B cell (primary cell): ENCODE measurements around the gene BBC3. TPM values are rescaled to one million over a fixed set of nuclear protein-coding genes. Genes with fewer than 3 reads are reported as not detected.
"Not testable (repeated sequence)": the region's sequence is repeated elsewhere in the genome, so short reads cannot be mapped to it uniquely, and the experiment has no call there.

Experiments used
- ATAC-seq: fragments of 200-7000 bp; cut with Tn5 transposase; one replicate; pipeline ENCODE4 v1.10.0; 2021; ENCODE audit warnings: low read depth, mild to moderate bottlenecking, moderate number of reproducible peaks, moderate library complexity
- CTCF ChIA-PET: fragments of 350-600 bp; sonication (Branson Sonifier 250); formaldehyde crosslinking; loops from one replicate; lab custom pipeline; 2021; ENCODE audit warnings: antibody characterized with exemption, inconsistent platforms; lab: Charles Lee
- POLR2A ChIA-PET: fragments of 350-600 bp; sonication (Branson Sonifier 250); formaldehyde crosslinking; loops from one replicate; lab custom pipeline; 2021; ENCODE audit warnings: antibody characterized with exemption; lab: Charles Lee
- DNase-seq: peaks from one replicate; pipeline ENCODE4 v3.0.0; 2013
- H2AFZ ChIP-seq: 2 replicates; pipeline ENCODE4 v1.6.1; 2012; ENCODE audit warnings: mild to moderate bottlenecking, low read depth, low read length; ENCODE audit not compliant: insufficient read depth, poor library complexity, severe bottlenecking
- H3K27ac ChIP-seq, 2 donors: 1 replicate in 1 of 2; 2 replicates in 1 of 2; pipeline ENCODE4 v1.5.1; 2012 to 2013; ENCODE audit warnings: low read length in 2 of 2, mild to moderate bottlenecking in 2 of 2, moderate library complexity in 1 of 2
- H3K27me3 ChIP-seq, 4 experiments: fragments of 200-600 bp in 1 of 4; sonication (generic) in 1 of 4; replicated peaks in 1 of 4; 1 replicate in 2 of 4; 2 replicates in 2 of 4; pipeline versions ENCODE4 v1.6.1 to v1.7.0; 2013 to 2016; ENCODE audit warnings: low read length in 3 of 4, mild to moderate bottlenecking in 2 of 4, mixed read lengths in 1 of 4, moderate library complexity in 1 of 4; ENCODE audit not compliant: insufficient read depth in 4 of 4, control insufficient read depth in 3 of 4; ENCODE audit errors: control extremely low read depth in 1 of 4
- H3K36me3 ChIP-seq, 2 experiments: replicated peaks in 1 of 2; 1 replicate in 1 of 2; 2 replicates in 1 of 2; pipeline versions ENCODE4 v1.6.1 to v1.7.1; 2013; ENCODE audit warnings: low read length in 1 of 2; ENCODE audit not compliant: insufficient read depth in 2 of 2, control insufficient read depth in 1 of 2; ENCODE audit errors: control extremely low read depth in 1 of 2, extremely low read depth in 1 of 2
- H3K4me1 ChIP-seq, 2 donors: fragments of 200-600 bp in 1 of 2; sonication (generic) in 1 of 2; 1 replicate in 1 of 2; 2 replicates in 1 of 2; pipeline versions ENCODE4 v1.5.1 to v1.6.1; 2013 to 2017; ENCODE audit warnings: low read length in 2 of 2; ENCODE audit not compliant: control insufficient read depth in 2 of 2, insufficient read depth in 2 of 2
- H3K4me2 ChIP-seq: replicated peaks from 2 replicates; pipeline ENCODE3; 2012; ENCODE audit warnings: mild to moderate bottlenecking, low read depth, low read length; ENCODE audit not compliant: poor library complexity, severe bottlenecking
- H3K4me3 ChIP-seq, 5 experiments: fragments of 200-600 bp in 1 of 5; sonication (generic) in 1 of 5; 1 replicate in 3 of 5; 2 replicates in 2 of 5; pipeline versions ENCODE4 v1.5.1 to v1.7.0; 2011 to 2016; ENCODE audit warnings: low read length in 4 of 5, mild to moderate bottlenecking in 4 of 5, low read depth in 2 of 5, control low read depth in 1 of 5, moderate library complexity in 1 of 5; ENCODE audit not compliant: insufficient read depth in 1 of 5; ENCODE audit errors: control extremely low read depth in 1 of 5, extremely low read depth in 1 of 5
- H3K79me2 ChIP-seq: fragments of 200-600 bp; sonication (generic); one replicate; pipeline ENCODE4 v1.6.0; 2016; ENCODE audit warnings: low read length; ENCODE audit not compliant: control insufficient read depth, insufficient read depth
- H3K9ac ChIP-seq: fragments of 200-600 bp; sonication (generic); 2 replicates; pipeline ENCODE4 v1.6.1; 2017; ENCODE audit warnings: mild to moderate bottlenecking, low read length, moderate library complexity
- H3K9me3 ChIP-seq, 3 donors: one replicate each; pipeline versions ENCODE4 v1.6.1 to v1.7.1; 2013; ENCODE audit warnings: low read length in 2 of 3; ENCODE audit not compliant: control insufficient read depth in 2 of 3, insufficient read depth in 1 of 3; ENCODE audit errors: control extremely low read depth in 1 of 3
- H4K20me1 ChIP-seq: 2 replicates; pipeline ENCODE4 v1.6.0; 2012; ENCODE audit warnings: mild to moderate bottlenecking, low read length; ENCODE audit not compliant: insufficient read depth, control insufficient read depth, poor library complexity, severe bottlenecking
- H3K27ac Mint-ChIP-seq: one replicate; pipeline ENCODE4 v1.8.0; 2021; ENCODE audit warnings: mixed read lengths
- H3K27me3 Mint-ChIP-seq: one replicate; pipeline ENCODE4 v1.8.0; 2021; ENCODE audit warnings: mixed read lengths
- H3K4me1 Mint-ChIP-seq: one replicate; pipeline ENCODE4 v1.8.0; 2021; ENCODE audit warnings: mixed read lengths
- H3K4me3 Mint-ChIP-seq: one replicate; pipeline ENCODE4 v1.8.0; 2021; ENCODE audit warnings: mixed read lengths
- H3K9me3 Mint-ChIP-seq: one replicate; pipeline ENCODE4 v1.8.0; 2022; ENCODE audit warnings: mixed read lengths; ENCODE audit not compliant: insufficient read depth
- EZH2 ChIP-seq: IDR thresholded peaks from 2 replicates; pipeline ENCODE4 v1.6.1; 2012; ENCODE audit warnings: borderline replicate concordance, low read depth, mild to moderate bottlenecking, moderate library complexity, low read length; ENCODE audit not compliant: insufficient read depth, poor library complexity, severe bottlenecking
- WGBS: methylation state at CpG from one replicate; pipeline ENCODE4 v1.1.5; 2013; ENCODE audit warnings: missing lambda C conversion rate; ENCODE audit not compliant: insufficient coverage; 5-methylcytosine and 5-hydroxymethylcytosine counted together
- intact Hi-C: fragments of 100-400 bp; cut with micrococcal nuclease; formaldehyde crosslinking; loops from one replicate; pipeline ENCODE4 v1.10.0; 2022
- polyA plus RNA-seq: library from polyadenylated mRNA; depleted of rRNA; stranded (reverse); fragments of >200 nt; gene quantifications from 2 replicates; pipeline ENCODE4 v1.2.3, GENCODE V29; 2012
- total RNA-seq, 2 donors: library from RNA; stranded (reverse); fragments of 120-200 nt in 1 of 2; gene quantifications; 1 replicate in 1 of 2; 2 replicates in 1 of 2; pipeline versions ENCODE4 v1.2.3 to v1.2.4, GENCODE V29; 2013 to 2022
- TF ChIP-seq, protein P1 (sequence below): fragments of 200-600 bp; IDR thresholded peaks from one replicate; pipeline ENCODE4 v1.8.0; 2022; ENCODE audit warnings: antibody characterized with exemption, mild to moderate bottlenecking

Gene BBC3
- total and polyA plus RNA-seq, 2 donors (not counting 1 experiment from before 2014, with no cell fraction given) = 10.2 to 17.8 TPM

DNA sequence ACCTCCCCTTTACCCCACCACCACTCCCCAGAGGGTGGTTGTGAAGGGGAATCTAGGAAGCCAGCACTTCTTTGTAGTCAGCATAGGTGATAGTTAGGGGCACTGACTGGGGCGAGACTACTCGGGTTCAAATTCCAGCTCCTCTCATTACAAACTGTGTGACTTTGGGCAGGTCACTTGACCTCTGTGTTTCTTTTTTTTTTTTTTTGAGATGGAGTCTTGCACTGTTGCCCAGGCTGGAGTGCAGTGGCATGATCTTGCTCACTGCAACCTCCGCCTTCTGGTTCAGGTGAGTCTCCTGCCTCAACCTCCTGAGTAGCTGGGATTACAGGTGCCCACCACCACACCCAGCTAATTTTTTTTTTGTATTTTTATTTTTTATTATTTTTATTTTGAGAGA, 45.5 kb upstream of the BBC3 start:
- not testable (repeated sequence) for H3K27me3 ChIP-seq, H3K27me3 Mint-ChIP-seq, ATAC-seq, H3K27ac ChIP-seq, H2AFZ ChIP-seq, H3K9me3 Mint-ChIP-seq, H3K36me3 ChIP-seq, H3K79me2 ChIP-seq, H3K9ac ChIP-seq, H3K4me2 ChIP-seq, H3K27ac Mint-ChIP-seq, DNase-seq, H3K9me3 ChIP-seq, H3K4me3 ChIP-seq
- WGBS = no CpG with 5 or more reads among the region's 3 CpGs
- Histone ChIP-seq H3K4me1 (peaks cover 12 to 22% of the 10 kb centered on the region in 2 donors), H4K20me1 (peaks cover 13% of the 10 kb centered on the region)
- POLR2A ChIA-PET = interaction anchor here (0.7 kb wide), 2 partner anchors 68 to 73 kb away, joined by 3 to 6 read pairs; no protein-coding TSS in a partner anchor
- CTCF ChIA-PET = interaction anchor here (0.7 to 3.3 kb wide), 4 partner anchors 9 to 69 kb away, joined by 3 to 22 read pairs (median 6); partner anchors contain the start of gene CCDC9
- Mint-ChIP-seq H3K4me1 (peaks cover 22% of the 10 kb centered on the region), H3K4me3 (peak overlapping the region; percentile 75)
- intact Hi-C loops = loop anchor here (10.0 kb wide), 1 partner anchor 328 kb away; the partner anchor contains the start of gene BICRA

DNA sequence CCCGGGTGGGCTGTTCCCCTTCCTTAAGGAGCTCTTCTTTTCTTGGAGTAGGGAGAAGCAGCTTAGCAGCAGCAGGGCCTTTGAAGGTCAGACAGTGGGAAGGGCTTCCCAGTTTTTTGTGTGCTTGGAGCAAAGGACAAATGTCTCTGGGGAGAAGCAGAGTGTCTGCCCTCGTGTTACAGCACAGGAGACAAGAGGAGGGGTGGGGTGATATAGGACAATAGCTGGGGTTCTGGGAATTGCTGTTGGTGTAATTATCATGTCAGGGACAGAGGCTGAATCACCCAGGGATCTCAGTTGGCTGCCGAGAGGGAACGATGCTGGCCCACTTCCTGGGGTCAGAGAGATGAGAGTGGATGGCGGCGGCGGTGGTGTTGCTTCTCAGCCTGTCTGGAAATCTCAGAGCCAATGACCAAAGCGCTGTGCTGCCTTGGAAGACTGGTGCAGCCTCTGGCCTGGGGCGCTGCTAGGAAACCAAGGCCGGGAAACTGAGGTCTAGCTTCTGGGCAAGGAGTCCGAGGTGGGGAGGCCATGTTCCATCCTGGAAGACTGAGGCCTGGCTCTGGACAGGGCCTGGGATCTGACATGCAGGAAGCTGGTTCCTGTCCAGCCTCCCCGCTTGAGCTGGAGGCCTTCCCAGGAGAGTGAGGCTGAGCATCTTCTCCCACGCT, 44.9 kb upstream of the BBC3 start:
- ATAC-seq = no peak
- ChIA-PET POLR2A (interaction anchor here (0.6 to 0.7 kb wide), 2 partner anchors 10 to 68 kb away, joined by 6 read pairs; no protein-coding TSS in a partner anchor), CTCF (interaction anchor here (1.0 to 3.3 kb wide), 7 partner anchors 9 to 65 kb away, joined by 4 to 22 read pairs (median 12); partner anchors contain the start of gene CCDC9)
- Histone ChIP-seq H3K9me3 (no peaks in the 10 kb centered on the region), H3K4me3 (no peak overlapping the region), H4K20me1 (peaks cover 13% of the 10 kb centered on the region), H3K4me1 (peaks cover 12 to 22% of the 10 kb centered on the region in 2 donors), H3K36me3 (peaks cover 0 to 4% of the 10 kb centered on the region in 2 experiments), H3K27ac (no peak overlapping the region), H2AFZ (no peak overlapping the region), H3K27me3 (no peaks in the 10 kb centered on the region), H3K9ac (no peak overlapping the region), H3K79me2 (no peaks in the 10 kb centered on the region), H3K4me2 (peak overlapping the region; percentile 100)
- TF ChIP-seq EZH2 = no peak
- TF ChIP-seq, protein P1, sequence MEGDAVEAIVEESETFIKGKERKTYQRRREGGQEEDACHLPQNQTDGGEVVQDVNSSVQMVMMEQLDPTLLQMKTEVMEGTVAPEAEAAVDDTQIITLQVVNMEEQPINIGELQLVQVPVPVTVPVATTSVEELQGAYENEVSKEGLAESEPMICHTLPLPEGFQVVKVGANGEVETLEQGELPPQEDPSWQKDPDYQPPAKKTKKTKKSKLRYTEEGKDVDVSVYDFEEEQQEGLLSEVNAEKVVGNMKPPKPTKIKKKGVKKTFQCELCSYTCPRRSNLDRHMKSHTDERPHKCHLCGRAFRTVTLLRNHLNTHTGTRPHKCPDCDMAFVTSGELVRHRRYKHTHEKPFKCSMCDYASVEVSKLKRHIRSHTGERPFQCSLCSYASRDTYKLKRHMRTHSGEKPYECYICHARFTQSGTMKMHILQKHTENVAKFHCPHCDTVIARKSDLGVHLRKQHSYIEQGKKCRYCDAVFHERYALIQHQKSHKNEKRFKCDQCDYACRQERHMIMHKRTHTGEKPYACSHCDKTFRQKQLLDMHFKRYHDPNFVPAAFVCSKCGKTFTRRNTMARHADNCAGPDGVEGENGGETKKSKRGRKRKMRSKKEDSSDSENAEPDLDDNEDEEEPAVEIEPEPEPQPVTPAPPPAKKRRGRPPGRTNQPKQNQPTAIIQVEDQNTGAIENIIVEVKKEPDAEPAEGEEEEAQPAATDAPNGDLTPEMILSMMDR = no peak
- no peak for DNase-seq
- 95% methylated on average over 11 of the region's 13 CpGs for WGBS
- Mint-ChIP-seq H3K4me3 (peak overlapping the region; percentile 75), H3K9me3 (no peaks in the 10 kb centered on the region), H3K4me1 (peaks cover 22% of the 10 kb centered on the region), H3K27ac (peak overlapping the region; percentile 68), H3K27me3 (no peaks in the 10 kb centered on the region)
- intact Hi-C loops = loop anchor here (2.0 to 10.0 kb wide), 4 partner anchors 49 to 329 kb away; partner anchors contain the start of genes BICRA, NAPA and ZC3H4
